ENCODE results near the gene DNM1.

The DNM1 gene

DNA sequence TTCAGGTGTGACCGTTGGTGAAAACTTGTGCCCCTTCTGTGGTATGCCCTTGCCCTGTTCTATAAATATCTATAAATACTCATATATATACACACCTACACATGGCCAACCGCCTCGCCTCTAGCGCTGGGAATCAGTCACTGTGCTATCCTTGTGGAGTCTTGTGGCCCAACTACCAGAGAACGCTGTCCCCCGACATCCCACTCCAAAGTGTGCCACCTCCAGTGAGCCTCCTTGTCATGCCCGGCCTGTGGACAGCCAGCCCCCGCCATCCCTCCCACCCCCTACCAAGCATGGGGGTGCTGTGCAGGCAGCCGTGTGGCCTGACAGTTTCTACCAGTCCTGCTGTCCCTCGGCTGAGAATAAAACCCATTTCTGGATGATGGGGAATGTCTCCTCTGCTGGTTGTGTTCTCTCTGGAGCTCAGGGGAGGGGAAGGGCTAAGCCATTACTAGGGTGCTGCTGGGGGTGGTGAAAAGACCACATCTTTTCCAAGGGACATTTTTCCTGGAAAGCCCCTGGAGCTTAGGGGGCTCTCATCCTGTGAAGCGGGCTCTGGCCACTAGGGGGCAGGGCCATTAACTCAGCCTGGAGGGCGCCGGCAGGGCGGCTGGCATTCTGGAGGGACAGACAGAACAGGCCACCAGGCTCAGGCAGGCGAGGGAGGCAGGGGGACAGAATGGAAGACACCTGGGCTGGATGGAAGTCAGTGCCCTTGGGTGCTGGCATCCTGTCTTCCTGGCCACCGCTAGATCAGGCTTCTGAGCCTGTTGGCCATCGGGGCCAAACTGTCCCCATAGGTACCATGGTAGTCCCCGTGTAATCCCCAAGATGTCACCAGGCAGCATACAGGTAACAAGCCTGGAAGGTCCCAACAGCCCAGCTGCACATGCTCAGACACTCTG is 51.9 kb downstream of the DNM1 start:
- no peaks in the 10 kb centered on the region for H3K9me3 ChIP-seq (ENCODE audit: insufficient read depth, low read length)
- peaks cover 81% of the 10 kb centered on the region for H3K36me3 ChIP-seq (ENCODE audit: insufficient read depth, insufficient read length, low read length)
- H3K4me1 ChIP-seq (ENCODE audit: insufficient read depth, insufficient read length): peaks cover 11% of the 10 kb centered on the region
- TF ChIP-seq ZNF274 (IDR thresholded peaks at IDR 0.05; ENCODE audit: low read depth, low read length): no peak
- no peak for TF ChIP-seq SUZ12 (IDR thresholded peaks at IDR 0.05; ENCODE audit: extremely low read depth, insufficient read depth, insufficient read length)
- no peak for TF ChIP-seq YY1 (IDR thresholded peaks at IDR 0.05; ENCODE audit: insufficient read depth, insufficient read length)
- H3K27me3 ChIP-seq (ENCODE audit: insufficient read depth, insufficient read length): no peaks in the 10 kb centered on the region
- no peak overlapping the region for H3K4me3 ChIP-seq (ENCODE audit: insufficient read length, low read depth)
- DNase-seq (ENCODE audit: low read depth, low spot score): peak; percentile 57
- no peak overlapping the region for H3K9ac ChIP-seq (ENCODE audit: insufficient read length, low read depth)

DNA sequence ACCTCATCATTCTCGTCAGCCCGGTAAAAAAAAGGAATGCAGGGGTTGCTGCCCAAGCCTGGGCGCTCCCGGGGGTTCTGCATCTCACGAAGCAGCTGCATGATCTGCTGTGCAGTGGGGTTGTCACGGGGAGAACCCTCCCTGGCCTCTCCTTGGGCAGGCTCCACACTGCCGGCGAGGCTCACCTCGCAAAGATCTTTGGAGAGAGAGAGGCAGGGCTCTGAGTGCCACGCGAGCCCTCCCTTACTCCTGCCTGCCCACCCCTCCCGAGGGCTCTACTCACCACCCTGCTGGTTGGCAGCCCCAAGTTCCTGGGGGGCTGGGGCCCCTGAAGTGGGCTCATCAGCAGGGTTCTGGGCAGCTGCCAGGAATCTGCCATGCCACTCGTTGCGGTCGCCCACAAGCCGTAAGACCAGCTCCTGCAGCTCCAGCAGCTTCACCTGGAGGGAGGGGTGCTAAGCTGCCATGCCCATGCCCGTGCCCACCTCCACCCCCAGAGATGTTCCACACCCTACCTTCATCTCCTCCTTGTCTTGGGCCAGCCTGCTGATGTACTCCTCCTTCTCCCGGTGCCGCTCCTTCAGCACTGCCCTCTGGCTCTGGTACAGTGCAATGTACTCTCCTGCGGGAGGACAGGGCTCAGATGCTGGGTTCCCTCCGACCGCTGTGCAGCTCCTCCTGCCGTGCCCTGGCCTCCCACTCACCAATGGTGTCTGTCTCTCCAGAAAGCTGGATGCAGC is 54.1 kb downstream of the DNM1 start:
- Histone ChIP-seq H3K9ac (ENCODE audit: insufficient read length, low read depth) (no peak overlapping the region), H3K36me3 (ENCODE audit: insufficient read depth, insufficient read length, low read length) (peaks cover 88% of the 10 kb centered on the region), H3K27me3 (ENCODE audit: insufficient read depth, insufficient read length) (no peaks in the 10 kb centered on the region), H3K9me3 (ENCODE audit: insufficient read depth, low read length) (no peaks in the 10 kb centered on the region), H3K4me1 (ENCODE audit: insufficient read depth, insufficient read length) (peaks cover 11% of the 10 kb centered on the region), H3K4me3 (ENCODE audit: insufficient read length, low read depth) (no peak overlapping the region)
- DNase-seq (ENCODE audit: low read depth, low spot score): no peak
- no peak for TF ChIP-seq SUZ12 (IDR thresholded peaks at IDR 0.05; ENCODE audit: extremely low read depth, insufficient read depth, insufficient read length)
- no peak for TF ChIP-seq YY1 (IDR thresholded peaks at IDR 0.05; ENCODE audit: insufficient read depth, insufficient read length)
- TF ChIP-seq ZNF274 (IDR thresholded peaks at IDR 0.05; ENCODE audit: low read depth, low read length): no peak

DNA sequence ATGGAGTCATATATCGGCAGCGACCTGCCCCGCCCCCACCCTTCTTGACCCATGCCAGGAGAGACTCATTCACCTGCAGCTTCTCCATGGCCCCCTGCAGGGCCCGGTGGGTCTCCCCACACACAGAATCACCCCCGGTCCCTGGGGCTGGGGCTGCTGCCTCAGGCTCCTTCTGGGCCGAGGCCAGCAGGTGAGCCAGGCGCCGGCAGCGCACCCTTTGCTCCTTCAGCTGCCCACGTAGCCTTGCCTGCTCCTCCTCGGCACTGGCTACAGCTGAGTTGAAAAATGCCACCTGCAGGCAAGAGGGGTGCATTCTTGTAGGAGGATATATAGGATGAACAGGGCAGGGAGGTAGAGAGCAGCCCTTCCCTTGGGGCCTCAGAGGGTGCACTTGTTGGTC is 54.7 kb downstream of the DNM1 start:
- Histone ChIP-seq H3K4me3 (ENCODE audit: insufficient read length, low read depth) (no peak overlapping the region), H3K27me3 (ENCODE audit: insufficient read depth, insufficient read length) (no peaks in the 10 kb centered on the region), H3K9me3 (ENCODE audit: insufficient read depth, low read length) (no peaks in the 10 kb centered on the region), H3K4me1 (ENCODE audit: insufficient read depth, insufficient read length) (peaks cover 11% of the 10 kb centered on the region), H3K36me3 (ENCODE audit: insufficient read depth, insufficient read length, low read length) (peaks cover 88% of the 10 kb centered on the region), H3K9ac (ENCODE audit: insufficient read length, low read depth) (no peak overlapping the region)
- TF ChIP-seq SUZ12 (IDR thresholded peaks at IDR 0.05; ENCODE audit: extremely low read depth, insufficient read depth, insufficient read length): no peak
- no peak for TF ChIP-seq ZNF274 (IDR thresholded peaks at IDR 0.05; ENCODE audit: low read depth, low read length)
- TF ChIP-seq YY1 (IDR thresholded peaks at IDR 0.05; ENCODE audit: insufficient read depth, insufficient read length): no peak
- no peak for DNase-seq (ENCODE audit: low read depth, low spot score)

DNA sequence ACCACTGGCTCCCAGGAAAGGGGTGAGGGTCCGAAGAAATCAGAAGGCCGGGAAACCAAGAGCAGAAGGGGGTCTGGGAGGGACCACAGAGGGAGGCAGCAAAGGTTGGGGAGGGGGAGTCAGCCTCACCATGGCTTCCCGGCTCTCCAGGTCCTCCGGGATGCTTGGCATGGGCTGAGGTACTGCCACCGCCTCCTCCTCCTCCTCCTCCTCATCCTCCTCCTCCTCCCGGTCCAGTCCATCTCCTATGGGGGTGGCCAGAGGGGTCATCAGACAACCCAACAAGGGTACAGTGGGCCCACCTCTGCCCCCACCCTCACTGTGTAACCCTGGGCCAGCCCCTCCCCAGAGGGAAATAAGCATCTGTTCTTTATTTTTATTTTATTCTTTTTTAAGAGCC is 55.1 kb downstream of the DNM1 start:
- Histone ChIP-seq H3K4me3 (ENCODE audit: insufficient read length, low read depth) (no peak overlapping the region), H3K9me3 (ENCODE audit: insufficient read depth, low read length) (no peaks in the 10 kb centered on the region), H3K27me3 (ENCODE audit: insufficient read depth, insufficient read length) (no peaks in the 10 kb centered on the region), H3K36me3 (ENCODE audit: insufficient read depth, insufficient read length, low read length) (peaks cover 85% of the 10 kb centered on the region), H3K4me1 (ENCODE audit: insufficient read depth, insufficient read length) (peaks cover 9% of the 10 kb centered on the region), H3K9ac (ENCODE audit: insufficient read length, low read depth) (no peak overlapping the region)
- no peak for TF ChIP-seq SUZ12 (IDR thresholded peaks at IDR 0.05; ENCODE audit: extremely low read depth, insufficient read depth, insufficient read length)
- TF ChIP-seq ZNF274 (IDR thresholded peaks at IDR 0.05; ENCODE audit: low read depth, low read length): no peak
- no peak for TF ChIP-seq YY1 (IDR thresholded peaks at IDR 0.05; ENCODE audit: insufficient read depth, insufficient read length)
- no peak for DNase-seq (ENCODE audit: low read depth, low spot score)

DNA sequence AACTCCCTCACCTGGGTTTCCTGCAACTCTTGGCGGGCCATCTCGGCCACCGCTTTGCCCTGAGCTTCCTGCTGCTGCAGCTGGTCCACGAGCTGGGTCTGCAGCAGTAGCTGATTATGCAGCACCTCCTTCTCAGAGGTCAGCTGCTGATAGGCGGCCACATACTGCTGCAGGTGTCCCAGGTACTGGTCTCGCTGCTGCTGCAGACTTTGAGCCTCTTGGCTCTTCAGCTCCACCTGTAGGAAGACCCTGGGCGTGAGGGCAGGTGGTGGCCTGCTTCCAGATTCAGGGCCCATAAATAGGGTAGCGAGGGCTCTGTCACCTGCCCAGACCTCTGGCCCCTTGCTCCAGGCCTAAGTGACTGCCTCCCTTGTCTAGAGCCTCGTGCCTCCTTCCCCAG is 56.0 kb downstream of the DNM1 start:
- Histone ChIP-seq H3K4me1 (ENCODE audit: insufficient read depth, insufficient read length) (peaks cover 7% of the 10 kb centered on the region), H3K9ac (ENCODE audit: insufficient read length, low read depth) (no peak overlapping the region), H3K27me3 (ENCODE audit: insufficient read depth, insufficient read length) (no peaks in the 10 kb centered on the region), H3K36me3 (ENCODE audit: insufficient read depth, insufficient read length, low read length) (peaks cover 77% of the 10 kb centered on the region), H3K4me3 (ENCODE audit: insufficient read length, low read depth) (no peak overlapping the region), H3K9me3 (ENCODE audit: insufficient read depth, low read length) (no peaks in the 10 kb centered on the region)
- TF ChIP-seq YY1 (IDR thresholded peaks at IDR 0.05; ENCODE audit: insufficient read depth, insufficient read length) (no peak), SUZ12 (IDR thresholded peaks at IDR 0.05; ENCODE audit: extremely low read depth, insufficient read depth, insufficient read length) (no peak), ZNF274 (IDR thresholded peaks at IDR 0.05; ENCODE audit: low read depth, low read length) (no peak)
- no peak for DNase-seq (ENCODE audit: low read depth, low spot score)

DNA sequence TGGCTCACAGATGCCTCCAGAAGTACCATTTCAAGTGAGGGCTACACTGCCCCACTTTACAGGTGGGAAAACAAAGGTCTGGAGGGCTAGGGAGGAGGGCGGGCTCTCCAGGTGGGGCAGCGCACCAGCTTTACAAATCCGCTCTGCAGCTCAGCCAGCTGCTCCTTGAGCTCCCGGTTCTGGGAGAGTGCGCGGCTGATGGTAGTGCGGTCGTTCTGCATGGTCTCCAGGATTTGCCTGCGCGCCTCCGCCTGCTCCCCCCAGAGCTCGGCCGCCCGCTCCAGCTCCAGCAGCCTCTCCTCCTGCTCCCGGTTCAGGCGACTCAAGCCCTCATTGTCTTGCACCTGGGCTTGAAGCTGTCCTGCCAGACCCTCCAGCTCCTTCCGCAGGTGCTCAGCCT is 57.2 kb downstream of the DNM1 start:
- no peak for TF ChIP-seq YY1 (IDR thresholded peaks at IDR 0.05; ENCODE audit: insufficient read depth, insufficient read length)
- no peak for TF ChIP-seq SUZ12 (IDR thresholded peaks at IDR 0.05; ENCODE audit: extremely low read depth, insufficient read depth, insufficient read length)
- TF ChIP-seq ZNF274 (IDR thresholded peaks at IDR 0.05; ENCODE audit: low read depth, low read length): no peak
- Histone ChIP-seq H3K27me3 (ENCODE audit: insufficient read depth, insufficient read length) (no peaks in the 10 kb centered on the region), H3K9ac (ENCODE audit: insufficient read length, low read depth) (no peak overlapping the region), H3K4me3 (ENCODE audit: insufficient read length, low read depth) (no peak overlapping the region), H3K4me1 (ENCODE audit: insufficient read depth, insufficient read length) (peaks cover 4% of the 10 kb centered on the region), H3K36me3 (ENCODE audit: insufficient read depth, insufficient read length, low read length) (peaks cover 82% of the 10 kb centered on the region), H3K9me3 (ENCODE audit: insufficient read depth, low read length) (no peaks in the 10 kb centered on the region)
- DNase-seq (ENCODE audit: low read depth, low spot score): no peak

DNA sequence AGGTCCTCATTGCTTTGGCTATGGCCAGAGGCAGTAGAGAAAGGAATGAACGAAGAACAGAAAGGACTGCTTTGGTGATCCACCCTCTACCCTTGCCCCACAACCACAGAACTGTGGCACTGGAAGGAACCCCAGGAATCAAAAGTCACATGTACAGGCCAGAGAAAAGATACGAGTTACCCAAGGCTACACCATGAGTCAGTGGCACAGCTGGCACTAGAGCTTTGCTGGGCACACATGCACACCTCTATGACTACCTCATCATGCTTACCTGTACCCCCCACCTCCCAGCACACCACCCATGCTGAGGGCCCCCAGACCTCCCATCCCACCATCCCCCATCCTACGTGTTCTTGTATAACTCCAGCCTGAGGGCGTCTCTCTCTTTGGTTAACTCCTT is 59.5 kb downstream of the DNM1 start:
- Histone ChIP-seq H3K9ac (ENCODE audit: insufficient read length, low read depth) (no peak overlapping the region), H3K27me3 (ENCODE audit: insufficient read depth, insufficient read length) (no peaks in the 10 kb centered on the region), H3K4me3 (ENCODE audit: insufficient read length, low read depth) (no peak overlapping the region), H3K9me3 (ENCODE audit: insufficient read depth, low read length) (no peaks in the 10 kb centered on the region), H3K36me3 (ENCODE audit: insufficient read depth, insufficient read length, low read length) (peaks cover 84% of the 10 kb centered on the region), H3K4me1 (ENCODE audit: insufficient read depth, insufficient read length) (peaks cover 4% of the 10 kb centered on the region)
- no peak for DNase-seq (ENCODE audit: low read depth, low spot score)
- TF ChIP-seq YY1 (IDR thresholded peaks at IDR 0.05; ENCODE audit: insufficient read depth, insufficient read length): no peak
- TF ChIP-seq ZNF274 (IDR thresholded peaks at IDR 0.05; ENCODE audit: low read depth, low read length): no peak
- TF ChIP-seq SUZ12 (IDR thresholded peaks at IDR 0.05; ENCODE audit: extremely low read depth, insufficient read depth, insufficient read length): no peak
